ENCODE measurements around the gene COX20. TPM values are rescaled to one million over a fixed set of nuclear protein-coding genes. Genes with fewer than 3 reads are reported as not detected.

COX20 gene
- total and polyA plus RNA-seq, 10 donors: 20.7 to 45.4 (median 26.3) TPM

DNA sequence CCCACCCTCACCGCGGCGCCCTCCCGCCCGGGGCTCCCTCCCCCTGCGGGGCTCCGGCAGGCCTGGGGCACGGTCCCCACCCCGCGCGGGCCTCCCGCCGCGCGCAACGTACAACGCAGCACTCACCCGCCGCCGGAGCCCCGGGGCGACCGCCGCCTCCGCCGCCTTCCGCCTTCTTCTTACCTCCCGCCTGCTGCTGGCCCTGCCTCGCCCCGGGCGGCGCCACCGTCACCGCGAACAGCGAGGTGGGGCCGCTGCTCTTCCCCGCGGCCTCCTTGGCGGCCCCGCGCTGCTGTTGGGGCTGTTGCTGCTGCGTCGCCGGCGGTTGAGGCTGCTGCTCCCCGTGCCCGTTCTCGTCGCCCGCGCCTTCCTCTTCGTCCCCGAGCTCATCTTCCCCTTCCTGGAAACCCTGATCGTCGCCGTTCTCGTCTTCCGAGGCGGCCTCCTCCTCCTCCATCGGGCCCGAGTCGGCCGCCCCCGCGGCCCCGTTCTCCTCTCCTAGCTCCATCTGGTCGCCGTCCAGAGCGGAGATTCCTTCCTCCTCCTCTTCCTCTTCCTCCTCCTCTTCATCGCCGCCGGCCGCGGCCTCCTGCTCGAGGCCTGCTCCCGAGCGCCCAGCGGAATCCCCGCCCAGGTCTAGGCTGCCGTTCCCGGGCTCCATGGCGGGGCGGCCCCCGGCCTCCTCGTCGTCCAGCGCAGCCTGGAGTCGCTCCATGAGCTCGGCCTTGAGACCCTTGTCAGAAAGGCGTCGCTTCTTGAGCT is 28.2 kb downstream of the COX20 start:
- no peaks in the 10 kb centered on the region for H3K27me3 ChIP-seq (replicated peaks in 1 of 7)
- peak; percentile 93 for DNase-seq
- no peaks in the 10 kb centered on the region for H3K9me3 ChIP-seq
- peaks cover 36 to 55% (median 49%) of the 10 kb centered on the region in 6 donors for H3K4me1 ChIP-seq
- TF ChIP-seq POLR2A (IDR thresholded peaks at IDR 0.05) (no peak), POLR2AphosphoS5 (IDR thresholded peaks at IDR 0.05) (no peak)
- TF ChIP-seq, protein P1, sequence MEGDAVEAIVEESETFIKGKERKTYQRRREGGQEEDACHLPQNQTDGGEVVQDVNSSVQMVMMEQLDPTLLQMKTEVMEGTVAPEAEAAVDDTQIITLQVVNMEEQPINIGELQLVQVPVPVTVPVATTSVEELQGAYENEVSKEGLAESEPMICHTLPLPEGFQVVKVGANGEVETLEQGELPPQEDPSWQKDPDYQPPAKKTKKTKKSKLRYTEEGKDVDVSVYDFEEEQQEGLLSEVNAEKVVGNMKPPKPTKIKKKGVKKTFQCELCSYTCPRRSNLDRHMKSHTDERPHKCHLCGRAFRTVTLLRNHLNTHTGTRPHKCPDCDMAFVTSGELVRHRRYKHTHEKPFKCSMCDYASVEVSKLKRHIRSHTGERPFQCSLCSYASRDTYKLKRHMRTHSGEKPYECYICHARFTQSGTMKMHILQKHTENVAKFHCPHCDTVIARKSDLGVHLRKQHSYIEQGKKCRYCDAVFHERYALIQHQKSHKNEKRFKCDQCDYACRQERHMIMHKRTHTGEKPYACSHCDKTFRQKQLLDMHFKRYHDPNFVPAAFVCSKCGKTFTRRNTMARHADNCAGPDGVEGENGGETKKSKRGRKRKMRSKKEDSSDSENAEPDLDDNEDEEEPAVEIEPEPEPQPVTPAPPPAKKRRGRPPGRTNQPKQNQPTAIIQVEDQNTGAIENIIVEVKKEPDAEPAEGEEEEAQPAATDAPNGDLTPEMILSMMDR (IDR thresholded peaks at IDR 0.05 in 8 of 11, conservative IDR thresholded peaks at IDR 0.05 in 3 of 11): no peak
- 0 to 1% (median 0%) methylated on average over 58 to 92 of the region's 92 CpGs for WGBS, 5 donors
- intact Hi-C loops (cut with DNase I; ENCODE audit: low total_unique reads): loop anchor here (2.0 kb wide), 1 partner anchor 107 kb away; no protein-coding TSS in a partner anchor
- H3K36me3 ChIP-seq: peaks cover 0 to 33% (median 22%) of the 10 kb centered on the region in 6 donors
- H3K4me3 ChIP-seq: peak overlapping the region; percentile 71 to 97 (median 90)
- peak overlapping the region; percentile 99 to 100 (median 100) for H3K27ac ChIP-seq

DNA sequence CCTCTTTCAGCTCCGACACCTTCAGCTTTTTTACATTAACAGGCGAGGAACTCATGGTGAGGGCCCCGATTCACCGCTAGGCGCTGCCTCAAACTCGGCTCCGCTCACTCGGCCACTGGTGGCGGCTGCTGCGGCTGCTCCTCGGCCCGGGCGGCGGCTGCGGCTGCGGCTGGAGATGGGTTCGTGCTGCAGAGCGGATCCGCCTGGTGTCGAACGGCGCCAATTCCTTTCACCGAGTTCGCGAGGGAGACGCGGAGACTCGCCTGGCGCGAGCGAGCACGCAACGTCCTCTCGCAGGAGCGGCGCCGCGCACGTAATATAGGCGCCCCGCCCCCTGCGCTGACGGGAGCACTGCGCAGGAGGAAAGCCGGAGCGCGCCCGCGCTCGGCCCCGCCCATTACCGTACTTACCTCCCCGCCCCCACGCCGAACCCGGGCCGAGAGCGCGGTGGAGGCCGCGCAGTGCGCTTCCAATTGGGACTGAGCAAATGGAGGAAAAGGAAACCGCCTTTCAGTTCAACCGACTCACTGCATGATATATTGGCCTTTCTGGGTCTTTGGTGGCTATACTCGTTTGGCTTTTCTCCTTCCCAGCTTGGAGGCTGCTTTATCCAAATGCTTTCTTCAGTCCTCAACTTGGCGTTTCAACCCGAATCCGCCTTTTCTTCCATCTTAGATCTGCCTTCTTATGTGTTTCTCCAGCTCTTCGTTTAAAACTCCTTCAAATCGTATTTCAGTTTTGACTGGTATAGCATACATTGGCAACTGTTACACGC is 29.0 kb downstream of the COX20 start, which contains the start of gene HNRNPU:
Gene HNRNPU (minus strand): TSS at position 291 of the 775 bp plus-strand sequence. CDS start 236 bp downstream, at position 55.
- Histone ChIP-seq H3K4me3 (peak within 1 kb of the TSS; percentile 71 to 97 (median 90)), H3K27ac (peak within 1 kb of the TSS; percentile 99 to 100 (median 100)), H3K36me3 (peaks cover 0 to 26% (median 14%) of the 10 kb centered on the region in 6 donors), H3K4me1 (peaks cover 29 to 48% (median 42%) of the 10 kb centered on the region in 6 donors), H3K9me3 (no peaks in the 10 kb centered on the region), H3K27me3 (replicated peaks in 1 of 7) (no peaks in the 10 kb centered on the region)
- peak; percentile 81 to 95 (median 94) for TF ChIP-seq POLR2A (IDR thresholded peaks at IDR 0.05)
- TF ChIP-seq POLR2AphosphoS5 (IDR thresholded peaks at IDR 0.05): peak; percentile 99 to 100 (median 100)
- TF ChIP-seq, protein P1 (IDR thresholded peaks at IDR 0.05 in 8 of 11, conservative IDR thresholded peaks at IDR 0.05 in 3 of 11): peak; percentile 8 to 58 (median 39)
- intact Hi-C loops (cut with DNase I; ENCODE audit: low total_unique reads): no loop called here
- peak; percentile 99 for DNase-seq
- 0 to 1% (median 0%) methylated on average over 19 to 71 of the region's 71 CpGs for WGBS, 5 donors

DNA sequence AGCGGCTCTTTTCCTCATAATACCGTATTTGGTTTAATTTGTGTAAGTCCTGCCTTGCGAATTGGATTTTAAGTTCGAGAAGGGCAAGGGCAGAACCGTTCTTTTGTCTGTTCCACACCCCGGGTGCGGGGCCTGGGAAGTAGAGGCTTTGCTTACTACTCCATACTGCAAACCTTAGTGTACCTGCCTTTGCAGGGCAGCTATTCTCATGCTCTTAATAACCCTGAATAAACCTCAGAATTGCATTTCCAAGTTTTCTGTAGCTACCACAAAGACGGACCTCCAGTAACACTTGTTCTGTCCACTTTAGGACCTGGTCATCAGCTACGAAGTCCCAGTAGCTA is 29.5 kb downstream of the COX20 start:
- DNase-seq: peak; percentile 86
- H3K4me3 ChIP-seq: peak overlapping the region; percentile 71 to 97 (median 90)
- H3K4me1 ChIP-seq: peaks cover 24 to 42% (median 36%) of the 10 kb centered on the region in 6 donors
- intact Hi-C loops (cut with DNase I; ENCODE audit: low total_unique reads): no loop called here
- 20 to 28% (median 21%) methylated on average over 9 of the region's 9 CpGs for WGBS, 5 donors
- H3K36me3 ChIP-seq: peaks cover 0 to 20% (median 9%) of the 10 kb centered on the region in 6 donors
- peak overlapping the region; percentile 99 to 100 (median 100) for H3K27ac ChIP-seq
- no peak for TF ChIP-seq POLR2AphosphoS5 (IDR thresholded peaks at IDR 0.05)
- TF ChIP-seq, protein P1 (IDR thresholded peaks at IDR 0.05 in 8 of 11, conservative IDR thresholded peaks at IDR 0.05 in 3 of 11): no peak
- no peak for TF ChIP-seq POLR2A (IDR thresholded peaks at IDR 0.05)
- no peaks in the 10 kb centered on the region for H3K27me3 ChIP-seq (replicated peaks in 1 of 7)
- no peaks in the 10 kb centered on the region for H3K9me3 ChIP-seq

Data from spleen (tissue), 11 donors.